B cell (primary cell): ENCODE measurements around the gene KRT6C.

Experiments
- CTCF ChIP-seq: fragments of 200-600 bp; IDR thresholded peaks from one replicate; pipeline ENCODE4 v1.8.0; 2022; ENCODE audit warnings: antibody characterized with exemption, mild to moderate bottlenecking
- EZH2 ChIP-seq: IDR thresholded peaks from 2 replicates; pipeline ENCODE4 v1.6.1; 2012; ENCODE audit warnings: borderline replicate concordance, low read depth, mild to moderate bottlenecking, moderate library complexity, low read length; ENCODE audit not compliant: insufficient read depth, poor library complexity, severe bottlenecking

- no peak for TF ChIP-seq CTCF
- TF ChIP-seq EZH2 = no peak
Observed at GRCh38 chr12:52436828-52437474, 36.7 kb downstream of the KRT6C start.
